Lower leg skin (tissue), 3 donors: ENCODE results near the gene GRAP2.

Experiments
- CTCF ChIP-seq, 3 donors: fragments of 450-650 bp; IDR thresholded peaks; one replicate each; pipeline ENCODE4 v1.5.1; 2016; ENCODE audit warnings: antibody characterized with exemption in 3 of 3, mild to moderate bottlenecking in 3 of 3, moderate library complexity in 2 of 3
- POLR2A ChIP-seq, 2 donors: fragments of 450-650 bp; IDR thresholded peaks; one replicate each; pipeline ENCODE4 v1.6.1; 2016 to 2017; ENCODE audit warnings: antibody characterized with exemption in 2 of 2, mild to moderate bottlenecking in 1 of 2, moderate library complexity in 1 of 2

- TF ChIP-seq POLR2A (IDR thresholded peaks at IDR 0.05) (no peak), CTCF (IDR thresholded peaks at IDR 0.05) (no peak)
Measured at GRCh38 chr22:39906207-39906606, 5.3 kb downstream of the GRAP2 start.
